ENCODE results near the gene CRB2.

Gene CRB2

DNA sequence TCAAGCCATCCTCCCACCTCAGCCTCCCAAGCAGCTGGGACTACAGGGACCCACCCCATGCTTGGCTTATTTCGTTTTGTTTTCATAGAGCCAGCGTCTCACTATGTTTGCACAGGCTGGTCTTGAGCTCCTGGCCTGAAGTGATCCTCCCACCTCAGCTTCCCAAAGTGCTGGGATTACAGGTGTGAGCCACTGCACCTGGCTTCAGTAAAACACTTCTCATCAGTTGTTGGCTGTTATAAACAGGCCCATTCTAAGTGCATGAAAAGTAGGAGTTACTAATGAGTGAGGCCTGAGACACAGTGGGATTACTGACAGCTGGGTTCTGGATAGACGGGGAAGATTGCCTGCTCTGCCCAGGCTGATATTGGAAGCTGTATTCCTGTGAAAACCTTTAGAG lies 3.5 kb downstream of the CRB2 start:
- no peak overlapping the region for H3K4me3 ChIP-seq (ENCODE audit: control insufficient read depth, low read depth, low read length)
- TF ChIP-seq, protein P1, sequence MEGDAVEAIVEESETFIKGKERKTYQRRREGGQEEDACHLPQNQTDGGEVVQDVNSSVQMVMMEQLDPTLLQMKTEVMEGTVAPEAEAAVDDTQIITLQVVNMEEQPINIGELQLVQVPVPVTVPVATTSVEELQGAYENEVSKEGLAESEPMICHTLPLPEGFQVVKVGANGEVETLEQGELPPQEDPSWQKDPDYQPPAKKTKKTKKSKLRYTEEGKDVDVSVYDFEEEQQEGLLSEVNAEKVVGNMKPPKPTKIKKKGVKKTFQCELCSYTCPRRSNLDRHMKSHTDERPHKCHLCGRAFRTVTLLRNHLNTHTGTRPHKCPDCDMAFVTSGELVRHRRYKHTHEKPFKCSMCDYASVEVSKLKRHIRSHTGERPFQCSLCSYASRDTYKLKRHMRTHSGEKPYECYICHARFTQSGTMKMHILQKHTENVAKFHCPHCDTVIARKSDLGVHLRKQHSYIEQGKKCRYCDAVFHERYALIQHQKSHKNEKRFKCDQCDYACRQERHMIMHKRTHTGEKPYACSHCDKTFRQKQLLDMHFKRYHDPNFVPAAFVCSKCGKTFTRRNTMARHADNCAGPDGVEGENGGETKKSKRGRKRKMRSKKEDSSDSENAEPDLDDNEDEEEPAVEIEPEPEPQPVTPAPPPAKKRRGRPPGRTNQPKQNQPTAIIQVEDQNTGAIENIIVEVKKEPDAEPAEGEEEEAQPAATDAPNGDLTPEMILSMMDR (conservative IDR thresholded peaks at IDR 0.05; ENCODE audit: control insufficient read depth, insufficient read depth, low read depth, low read length) = no peak
- no peak for DNase-seq (ENCODE audit: low read depth)

DNA sequence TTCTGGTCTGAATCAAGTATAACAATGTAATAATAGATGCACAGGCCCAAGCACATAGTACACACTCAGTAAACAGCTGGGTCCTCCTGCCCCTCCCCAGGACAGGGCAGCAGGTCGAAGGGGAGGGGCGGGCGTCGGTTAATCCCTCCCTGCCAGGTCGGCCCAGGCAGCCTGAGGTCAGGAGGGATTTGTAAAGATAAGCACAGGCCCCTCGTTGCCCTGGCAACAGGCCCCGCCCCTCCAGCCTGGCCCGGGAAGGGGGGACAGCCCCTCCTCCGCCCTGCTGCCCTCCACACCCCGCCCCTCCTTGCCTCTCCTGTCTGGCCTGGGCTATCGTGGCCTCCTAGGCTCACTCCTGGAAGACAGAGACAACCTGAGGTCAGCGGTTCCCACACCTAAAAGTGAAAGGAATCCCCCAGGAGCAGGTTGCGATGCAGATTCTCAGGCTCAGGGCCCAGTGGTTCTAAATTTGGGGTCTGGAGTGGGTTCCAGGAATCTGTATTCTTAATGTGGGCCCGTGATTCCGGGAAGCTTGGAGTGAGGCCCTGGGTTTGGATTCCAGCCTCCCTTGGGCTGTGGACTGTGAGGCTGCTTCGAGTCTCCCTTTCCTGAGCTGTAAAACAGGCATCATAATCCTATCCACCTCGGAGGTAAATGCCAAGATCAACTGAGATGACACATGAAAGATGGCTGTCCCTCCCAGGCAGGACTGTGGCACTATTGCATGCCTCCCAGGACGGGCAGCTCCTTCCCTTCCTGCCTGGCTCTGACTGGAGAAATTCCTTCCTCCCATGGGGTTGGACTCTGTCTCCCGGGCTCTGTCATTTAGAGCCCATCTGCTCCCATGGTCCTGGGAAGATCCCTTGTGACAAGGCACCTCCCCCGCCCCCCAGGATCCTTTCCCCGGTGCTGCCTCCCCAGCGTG lies 4.4 kb downstream of the CRB2 start:
- H3K4me3 ChIP-seq (ENCODE audit: control insufficient read depth, low read depth, low read length) = no peak overlapping the region
- TF ChIP-seq, protein P1 (conservative IDR thresholded peaks at IDR 0.05; ENCODE audit: control insufficient read depth, insufficient read depth, low read depth, low read length) = no peak
- no peak for DNase-seq (ENCODE audit: low read depth)

DNA sequence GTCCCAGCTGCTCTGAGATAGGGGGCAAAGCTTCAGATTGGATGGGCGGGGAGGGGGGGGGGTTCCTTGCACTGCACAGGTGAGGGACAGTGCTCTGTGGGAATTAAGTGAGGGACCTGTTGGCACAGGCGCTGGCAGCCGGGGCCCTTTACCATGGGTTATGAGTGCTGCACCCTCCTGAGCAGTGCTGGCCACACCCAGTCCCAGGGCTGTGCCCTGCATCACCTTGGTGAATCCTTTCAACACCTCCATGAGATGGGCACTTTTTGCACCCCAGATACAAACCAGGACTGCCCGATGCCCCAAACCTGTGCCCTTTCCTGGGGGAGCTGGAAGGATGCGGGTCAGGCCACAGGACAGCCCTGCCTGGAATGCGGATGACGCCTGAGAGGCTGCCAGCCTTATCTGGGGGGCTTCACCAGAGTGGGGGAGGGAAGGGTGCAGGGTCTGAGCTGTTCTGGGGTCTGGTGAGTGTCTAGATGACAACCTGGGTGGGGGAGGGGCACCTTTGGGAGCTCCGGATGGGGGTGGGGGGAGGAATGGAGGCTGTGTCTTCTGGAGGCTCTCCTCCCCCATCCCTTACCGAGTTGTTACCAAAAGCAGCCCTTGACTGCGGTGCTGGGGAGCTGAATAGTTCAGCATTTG lies 5.2 kb downstream of the CRB2 start:
- no peak overlapping the region for H3K4me3 ChIP-seq (ENCODE audit: control insufficient read depth, low read depth, low read length)
- TF ChIP-seq, protein P1 (conservative IDR thresholded peaks at IDR 0.05; ENCODE audit: control insufficient read depth, insufficient read depth, low read depth, low read length) = no peak
- no peak for DNase-seq (ENCODE audit: low read depth)

DNA sequence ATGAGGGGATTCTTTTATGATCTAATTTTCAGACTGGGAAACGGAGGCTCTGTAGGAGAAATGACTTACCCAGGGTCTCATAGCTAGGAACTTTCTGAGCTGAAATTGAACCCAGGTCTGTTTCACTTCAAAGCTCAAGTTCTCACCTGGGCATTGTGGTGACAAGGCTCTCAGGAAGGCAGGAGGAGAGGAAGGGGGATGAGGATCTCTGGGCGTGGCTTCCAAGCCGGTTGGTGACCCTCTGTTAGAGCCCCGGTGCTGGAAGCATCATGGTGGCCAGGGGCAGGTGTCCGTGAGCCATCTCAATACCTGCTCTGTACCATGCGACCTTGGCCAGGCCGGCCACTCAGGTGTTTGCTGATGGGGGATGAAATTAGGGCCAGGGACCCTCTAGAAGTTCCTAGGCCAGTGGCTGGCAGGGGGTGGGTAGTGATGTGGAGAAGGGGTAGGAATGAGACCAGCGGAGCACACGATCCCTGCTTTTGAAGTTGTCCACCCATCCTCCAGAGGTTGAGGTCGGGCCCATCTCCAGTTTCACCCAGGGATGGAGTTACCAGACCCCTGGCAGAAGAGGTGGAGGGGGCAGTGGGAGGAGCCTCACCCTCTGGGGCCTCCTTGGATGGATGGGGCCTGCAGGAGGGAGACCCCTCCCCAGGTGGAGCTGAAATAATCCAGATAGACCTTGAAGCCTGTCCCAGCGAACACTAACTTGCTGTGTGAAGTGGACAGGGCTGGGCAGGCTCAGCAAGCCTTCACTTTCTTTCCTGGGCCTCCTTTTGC lies 5.9 kb downstream of the CRB2 start:
- TF ChIP-seq, protein P1 (conservative IDR thresholded peaks at IDR 0.05; ENCODE audit: control insufficient read depth, insufficient read depth, low read depth, low read length) = no peak
- no peak for DNase-seq (ENCODE audit: low read depth)
- H3K4me3 ChIP-seq (ENCODE audit: control insufficient read depth, low read depth, low read length) = no peak overlapping the region

DNA sequence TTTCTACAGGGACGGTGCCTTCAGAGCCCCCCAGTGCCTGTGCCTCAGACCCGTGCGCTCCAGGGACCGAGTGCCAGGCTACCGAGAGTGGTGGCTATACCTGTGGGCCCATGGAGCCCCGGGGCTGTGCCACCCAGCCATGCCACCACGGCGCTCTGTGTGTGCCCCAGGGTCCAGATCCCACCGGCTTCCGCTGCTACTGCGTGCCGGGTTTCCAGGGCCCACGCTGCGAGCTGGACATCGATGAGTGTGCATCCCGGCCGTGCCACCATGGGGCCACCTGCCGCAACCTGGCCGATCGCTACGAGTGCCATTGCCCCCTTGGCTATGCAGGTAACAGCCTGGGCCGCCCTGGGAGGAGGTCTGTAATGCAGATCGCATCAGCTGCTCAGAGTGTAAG lies 6.9 kb downstream of the CRB2 start:
- no peak for DNase-seq (ENCODE audit: low read depth)
- TF ChIP-seq, protein P1 (conservative IDR thresholded peaks at IDR 0.05; ENCODE audit: control insufficient read depth, insufficient read depth, low read depth, low read length) = no peak
- H3K4me3 ChIP-seq (ENCODE audit: control insufficient read depth, low read depth, low read length) = no peak overlapping the region

DNA sequence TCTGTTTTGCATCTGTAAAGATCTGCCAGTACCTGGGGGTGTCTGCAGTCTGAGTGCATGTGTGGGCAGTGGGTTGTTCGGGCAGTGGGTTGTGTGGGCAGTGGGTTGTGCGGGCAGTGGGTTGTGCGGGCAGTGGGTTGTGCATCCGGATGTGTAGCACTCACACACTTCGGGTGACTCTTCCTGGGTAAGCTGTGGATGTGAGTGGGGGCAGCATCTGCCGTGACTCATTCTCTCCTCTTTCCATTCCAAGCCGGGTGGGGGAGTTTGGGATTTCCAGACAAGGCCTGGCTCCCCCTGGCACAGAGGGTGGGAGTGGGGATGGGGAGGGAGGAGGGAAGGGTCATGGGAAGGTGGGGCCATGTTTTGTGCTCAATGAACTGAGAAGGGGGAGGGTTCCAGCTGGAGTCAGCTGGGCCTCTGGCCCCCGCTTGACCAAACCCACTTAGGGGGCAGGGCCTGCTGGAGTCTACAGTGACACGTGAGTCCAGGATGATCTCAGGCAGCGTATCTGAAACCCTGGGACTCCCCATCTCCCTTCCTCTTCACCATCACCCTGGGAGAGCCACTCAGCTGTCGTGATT lies 8.3 kb downstream of the CRB2 start:
- H3K4me3 ChIP-seq (ENCODE audit: control insufficient read depth, low read depth, low read length) = no peak overlapping the region
- DNase-seq (ENCODE audit: low read depth) = peak; percentile 48
- TF ChIP-seq, protein P1 (conservative IDR thresholded peaks at IDR 0.05; ENCODE audit: control insufficient read depth, insufficient read depth, low read depth, low read length) = no peak

Measured in fibroblast of mammary gland (primary cell).